Heart right ventricle (tissue), 16 donors: ENCODE data around the gene PXK. TPM values are rescaled to one million over a fixed set of nuclear protein-coding genes. Genes with fewer than 3 reads are reported as not detected.

Source experiments
- ATAC-seq, 8 donors: fragments of 200-7000 bp; cut with Tn5 transposase; one replicate each; pipeline ENCODE4 v1.9.1; 2020; ENCODE audit warnings: mild to moderate bottlenecking in 8 of 8, moderate library complexity in 8 of 8, moderate number of reproducible peaks in 1 of 8
- DNase-seq, 2 donors: peaks; one replicate each; pipeline ENCODE4 v3.0.0-alpha.2; 2020
- H3K27ac ChIP-seq, 10 donors: fragments of 200-600 bp; sonication (generic) in 2 of 10; one replicate each; pipeline versions ENCODE4 v1.5.0 to v1.8.0; 2020 to 2022; ENCODE audit warnings: mild to moderate bottlenecking in 3 of 10
- H3K27me3 ChIP-seq, 7 donors: fragments of 200-600 bp; one replicate each; pipeline ENCODE4 v1.8.0; 2021 to 2022; ENCODE audit warnings: mild to moderate bottlenecking in 2 of 7
- H3K36me3 ChIP-seq, 9 donors: fragments of 200-600 bp; sonication (generic) in 1 of 9; one replicate each; pipeline versions ENCODE4 v1.5.0 to v1.8.0; 2020 to 2022; ENCODE audit warnings: mild to moderate bottlenecking in 2 of 9
- H3K4me1 ChIP-seq, 9 donors: fragments of 200-600 bp; sonication (generic) in 1 of 9; one replicate each; pipeline versions ENCODE4 v1.5.0 to v1.8.0; 2020 to 2022; ENCODE audit warnings: mild to moderate bottlenecking in 4 of 9
- H3K4me3 ChIP-seq, 10 donors: fragments of 200-600 bp; sonication (generic) in 2 of 10; one replicate each; pipeline versions ENCODE4 v1.5.0 to v1.8.0; 2020 to 2022; ENCODE audit warnings: mild to moderate bottlenecking in 7 of 10, moderate library complexity in 2 of 10
- H3K9me3 ChIP-seq, 11 donors: fragments of 200-600 bp in 10 of 11; sonication (generic) in 2 of 11; one replicate each; pipeline versions ENCODE4 v1.5.0 to v1.8.0; 2013 to 2022; ENCODE audit warnings: mild to moderate bottlenecking in 2 of 11, control low read depth in 1 of 11, moderate library complexity in 1 of 11
- CTCF ChIP-seq, 9 donors: fragments of 200-600 bp; sonication (generic) in 2 of 9; IDR thresholded peaks; one replicate each; pipeline versions ENCODE4 v1.5.0 to v1.8.0; 2021 to 2022; ENCODE audit warnings: antibody characterized with exemption in 9 of 9, mild to moderate bottlenecking in 5 of 9, moderate library complexity in 1 of 9
- WGBS, 2 donors: extraction: QIAGEN DNeasy Blood & Tissue Kit; methylation state at CpG; one replicate each; pipeline ENCODE4 v1.1.7; 2013; ENCODE audit warnings: inconsistent platforms in 1 of 2; 5-methylcytosine and 5-hydroxymethylcytosine counted together
- intact Hi-C, 10 donors: fragments of 100-400 bp; cut with DNase I; formaldehyde crosslinking; loops; one replicate each; pipeline versions ENCODE4 v1.11.1 to v1.14.2; 2022
- polyA plus RNA-seq, 2 donors: library from polyadenylated mRNA; stranded (reverse); fragments of 200-250 nt; gene quantifications; one replicate each; pipeline ENCODE4 v1.2.3, GENCODE V29; 2013
- total RNA-seq, 10 donors: library from RNA; stranded (reverse); fragmentation: NEBNext Ultra II Directional in 3 of 10; extraction: Animal tissue kit (Norgen Biotek cat#: 25700) in 3 of 10; gene quantifications; one replicate each; pipeline versions ENCODE4 v1.2.1 to v1.2.4, GENCODE V29; 2021 to 2023
- donor health status: Arrhythmogenic right ventricular cardiomyopathy.
- donor health status: ischemic (EF 13 %, LVEDD 7.1; RV severe dilation, severe dysfunction).
- donor health status: healthy with polysubstance abuse.
- donor health status: DM: no; HTN: yes; CAD: no.
- donor health status: DM: no; HTN: no; CAD: no.
- donor health status: ischemic (EF 25% LVEDD 6.9; RV normal size, moderate dysfunction).
- donor health status: ischemic (EF 25% LVEDD 5.7; RV mildly dilated, moderate dysfunction).
- donor health status: healthy.
- donor health status: DM: yes; HTN: yes; CAD: no.
- donor health status: Ischemic cardiomyopathy.
- donor health status: ischemic (EF 35%, LVEDD 5.7; RV mildly dilated, moderate dysfunction).
- donor health status: nonischemic (EF 11% LVEDD 7.7; RV severe dilation, severe dysfunction).
- donor health status: DM: yes; HTN: yes; CAD: no.
- donor health status: PGD.
- donor health status: ischemic (EF 29% LVEDD 5.4; RV normal size, mild dysfunction).
- donor health status: nonischemic (EF 23%, LVEDD 6.1; RV moderate dilation, normal function).

The PXK gene
- total and polyA plus RNA-seq, 12 donors, result 5.6 to 16.3 (median 10.8) TPM

DNA sequence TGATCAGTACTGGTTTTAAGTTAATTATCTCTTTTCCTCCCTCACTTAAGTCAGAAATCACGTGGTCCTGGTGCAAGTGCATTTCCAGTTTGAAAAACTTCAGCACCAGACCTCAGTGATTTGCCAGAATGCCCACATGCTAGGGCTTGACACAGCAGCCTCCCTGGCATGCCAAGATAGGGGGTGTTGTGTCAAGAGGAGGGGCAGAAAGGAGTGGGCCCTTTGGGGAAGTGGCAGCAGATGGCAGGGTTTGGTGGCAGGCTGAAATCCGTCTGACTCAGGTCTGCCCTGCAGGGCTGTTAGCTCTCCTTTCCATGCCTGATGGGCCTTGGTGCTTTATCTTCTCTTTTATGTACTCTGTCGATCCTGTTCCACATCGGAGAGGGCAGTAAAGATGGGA is 23.4 kb downstream of the PXK start:
- Histone ChIP-seq H3K9me3 (no peaks in the 10 kb centered on the region), H3K4me3 (no peak overlapping the region), H3K4me1 (peaks cover 0 to 65% (median 9%) of the 10 kb centered on the region in 9 donors), H3K36me3 (no peaks in the 10 kb centered on the region), H3K27ac (peak overlapping the region in 1 of 10 donors; percentile 17), H3K27me3 (no peaks in the 10 kb centered on the region)
- WGBS, 2 donors, result 43 to 48% methylated on average over 4 of the region's 4 CpGs
- intact Hi-C loops, result loop anchor here in 1 of 10 donors (10.0 kb wide), 1 partner anchor 139 kb away; the partner anchor contains the start of gene KCTD6
- ATAC-seq, result peak in 2 of 8 donors; percentile 44 to 63
- DNase-seq, result peak in 1 of 2 donors; percentile 16
- TF ChIP-seq CTCF (IDR thresholded peaks at IDR 0.05), result no peak

DNA sequence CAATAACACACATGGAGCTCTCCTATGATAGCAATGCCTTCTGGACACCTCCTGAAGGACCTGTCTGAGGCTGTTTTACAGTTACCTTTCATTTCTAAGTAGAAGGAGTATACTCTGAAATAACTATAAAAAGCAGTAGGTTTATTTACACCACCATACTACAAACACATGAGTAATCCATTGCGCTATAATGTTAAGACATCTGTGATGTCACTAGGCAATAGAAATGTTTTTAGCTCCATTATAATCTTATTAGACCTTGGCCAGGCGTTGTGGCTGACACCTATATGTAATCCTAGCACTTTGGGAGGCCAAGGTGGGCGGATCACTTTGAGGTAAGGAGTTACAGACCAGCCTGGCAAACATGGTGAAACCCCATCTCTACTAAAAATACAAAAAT is 24.7 kb downstream of the PXK start:
- Histone ChIP-seq H3K36me3 (no peaks in the 10 kb centered on the region), H3K4me1 (peaks cover 0 to 53% (median 8%) of the 10 kb centered on the region in 9 donors), H3K4me3 (no peak overlapping the region), H3K9me3 (no peaks in the 10 kb centered on the region), H3K27me3 (no peaks in the 10 kb centered on the region), H3K27ac (no peak overlapping the region)
- TF ChIP-seq CTCF (IDR thresholded peaks at IDR 0.05), result no peak
- DNase-seq, result no peak
- ATAC-seq, result no peak
- 94 to 97% methylated on average over 3 of the region's 3 CpGs for WGBS, 2 donors
- intact Hi-C loops, result loop anchor here in 1 of 10 donors (10.0 kb wide), 1 partner anchor 137 kb away; the partner anchor contains the start of gene KCTD6

DNA sequence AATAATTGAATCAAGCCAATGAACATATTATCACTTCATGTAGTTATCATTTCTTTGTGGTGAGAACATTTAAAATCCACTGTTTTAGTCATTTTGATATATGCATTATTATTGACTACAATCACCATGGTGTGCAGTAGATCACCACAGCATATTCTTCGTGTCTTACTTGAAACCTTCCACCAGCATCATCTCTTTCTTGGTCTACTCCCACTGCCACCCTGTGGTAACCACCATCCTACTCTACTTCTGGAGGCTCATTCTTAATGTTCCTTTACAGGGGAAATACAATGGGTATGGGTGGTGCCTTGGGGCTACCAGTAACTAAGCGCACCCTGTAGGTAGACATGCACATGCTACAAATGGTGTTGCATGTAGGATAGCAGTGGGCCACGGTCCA is 25.4 kb downstream of the PXK start:
- H3K4me1 ChIP-seq, result peaks cover 0 to 46% (median 8%) of the 10 kb centered on the region in 9 donors
- H3K27me3 ChIP-seq, result no peaks in the 10 kb centered on the region
- H3K36me3 ChIP-seq, result no peaks in the 10 kb centered on the region
- WGBS, 2 donors, result 97 to 99% methylated on average over 3 of the region's 3 CpGs
- intact Hi-C loops, result loop anchor here in 1 of 10 donors (10.0 kb wide), 1 partner anchor 137 kb away; the partner anchor contains the start of gene KCTD6
- TF ChIP-seq CTCF (IDR thresholded peaks at IDR 0.05), result no peak
- no peaks in the 10 kb centered on the region for H3K9me3 ChIP-seq
- no peak overlapping the region for H3K4me3 ChIP-seq
- no peak overlapping the region for H3K27ac ChIP-seq
- no peak for ATAC-seq
- DNase-seq, result no peak

GRCh38 chr3:58358808-58359207 is 26.1 kb downstream of the PXK start:
- DNase-seq, result no peak
- Histone ChIP-seq H3K4me3 (no peak overlapping the region), H3K27ac (no peak overlapping the region), H3K27me3 (no peaks in the 10 kb centered on the region), H3K9me3 (no peaks in the 10 kb centered on the region), H3K36me3 (no peaks in the 10 kb centered on the region), H3K4me1 (peaks cover 0 to 40% (median 8%) of the 10 kb centered on the region in 9 donors)
- no peak for ATAC-seq
- TF ChIP-seq CTCF (IDR thresholded peaks at IDR 0.05), result no peak
- 72 to 73% methylated on average over 4 of the region's 4 CpGs for whole genome bisulfite sequencing, 2 donors
- intact Hi-C loops, result loop anchor here in 1 of 10 donors (10.0 kb wide), 1 partner anchor 136 kb away; the partner anchor contains the start of gene KCTD6
